Measurements from ENCODE around the gene CIB4. TPM values are rescaled to one million over a fixed set of nuclear protein-coding genes. Genes with fewer than 3 reads are reported as not detected.

The CIB4 gene
- total RNA-seq, 1 donor from 2014 or later: not detected

DNA sequence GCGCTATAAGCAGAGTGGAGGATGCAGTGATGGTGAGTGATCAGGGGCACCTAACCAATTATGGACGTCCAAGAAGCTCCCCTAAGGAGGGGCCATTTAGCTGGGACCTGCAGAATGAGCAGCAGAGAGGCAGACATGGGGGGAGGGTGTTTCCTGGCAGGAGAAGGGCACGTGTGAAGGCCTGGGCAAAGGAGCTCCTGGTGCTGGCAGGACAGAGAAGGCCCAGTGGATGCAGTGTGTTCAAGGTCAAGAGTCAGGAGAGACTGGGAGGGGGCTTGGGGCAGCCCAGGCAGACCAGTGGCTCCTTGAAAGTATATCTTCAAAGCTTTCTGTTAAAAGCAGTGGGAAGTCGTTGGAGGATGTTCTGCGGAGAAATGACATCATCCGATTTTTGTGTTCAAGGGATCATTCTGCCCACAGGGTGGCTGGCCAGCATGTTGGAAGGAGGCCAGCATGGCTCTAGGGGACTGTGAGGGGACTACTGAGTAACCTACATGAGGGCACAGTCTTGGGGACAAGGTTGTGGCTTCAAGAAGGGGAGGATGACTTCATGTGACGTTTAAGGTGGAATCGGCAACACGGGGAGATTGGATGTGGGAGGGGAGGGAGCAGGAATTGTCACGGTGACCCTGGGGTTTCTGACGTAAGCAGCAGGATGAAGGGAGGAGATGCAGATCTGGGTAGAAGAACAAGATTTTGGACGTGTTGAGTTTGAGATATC is 9.0 kb upstream of the CIB4 start:
- ATAC-seq (no peak), DNase-seq (peak; percentile 40)
- H3K4me3 ChIP-seq: no peak overlapping the region
- no peak overlapping the region for H3K27ac ChIP-seq
- intact Hi-C loops (cut with DNase I): no loop called here
- TF ChIP-seq, protein P1, sequence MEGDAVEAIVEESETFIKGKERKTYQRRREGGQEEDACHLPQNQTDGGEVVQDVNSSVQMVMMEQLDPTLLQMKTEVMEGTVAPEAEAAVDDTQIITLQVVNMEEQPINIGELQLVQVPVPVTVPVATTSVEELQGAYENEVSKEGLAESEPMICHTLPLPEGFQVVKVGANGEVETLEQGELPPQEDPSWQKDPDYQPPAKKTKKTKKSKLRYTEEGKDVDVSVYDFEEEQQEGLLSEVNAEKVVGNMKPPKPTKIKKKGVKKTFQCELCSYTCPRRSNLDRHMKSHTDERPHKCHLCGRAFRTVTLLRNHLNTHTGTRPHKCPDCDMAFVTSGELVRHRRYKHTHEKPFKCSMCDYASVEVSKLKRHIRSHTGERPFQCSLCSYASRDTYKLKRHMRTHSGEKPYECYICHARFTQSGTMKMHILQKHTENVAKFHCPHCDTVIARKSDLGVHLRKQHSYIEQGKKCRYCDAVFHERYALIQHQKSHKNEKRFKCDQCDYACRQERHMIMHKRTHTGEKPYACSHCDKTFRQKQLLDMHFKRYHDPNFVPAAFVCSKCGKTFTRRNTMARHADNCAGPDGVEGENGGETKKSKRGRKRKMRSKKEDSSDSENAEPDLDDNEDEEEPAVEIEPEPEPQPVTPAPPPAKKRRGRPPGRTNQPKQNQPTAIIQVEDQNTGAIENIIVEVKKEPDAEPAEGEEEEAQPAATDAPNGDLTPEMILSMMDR (IDR thresholded peaks at IDR 0.05): no peak
- H3K27me3 ChIP-seq: no peaks in the 10 kb centered on the region
- H3K9me3 ChIP-seq: no peaks in the 10 kb centered on the region
- H3K4me1 ChIP-seq: peaks cover 15% of the 10 kb centered on the region
- no peaks in the 10 kb centered on the region for H3K36me3 ChIP-seq

DNA sequence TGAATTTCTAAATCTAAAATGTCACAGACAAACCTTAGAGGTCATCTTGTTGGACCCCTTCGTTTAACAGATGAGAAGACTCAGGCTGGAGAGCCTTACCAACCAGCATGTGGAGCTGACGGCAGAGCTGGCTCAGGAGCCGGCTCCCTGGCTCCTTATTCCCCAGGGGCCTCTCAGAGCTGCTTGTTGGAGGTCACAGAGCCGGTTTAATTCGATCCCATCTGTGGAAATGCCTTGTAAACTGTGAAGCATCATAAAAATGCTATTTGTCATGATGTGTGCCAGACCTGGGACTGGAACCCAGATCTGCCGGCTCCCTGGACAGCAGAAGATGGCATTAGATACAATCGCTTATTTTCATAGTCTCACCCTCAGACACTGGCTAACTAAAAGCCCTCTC is 8.2 kb upstream of the CIB4 start:
- H3K4me3 ChIP-seq: no peak overlapping the region
- H3K4me1 ChIP-seq: peaks cover 15% of the 10 kb centered on the region
- no peaks in the 10 kb centered on the region for H3K36me3 ChIP-seq
- no peaks in the 10 kb centered on the region for H3K9me3 ChIP-seq
- ATAC-seq (no peak), DNase-seq (peak; percentile 31)
- intact Hi-C loops (cut with DNase I): no loop called here
- no peaks in the 10 kb centered on the region for H3K27me3 ChIP-seq
- TF ChIP-seq, protein P1 (IDR thresholded peaks at IDR 0.05): no peak
- no peak overlapping the region for H3K27ac ChIP-seq

DNA sequence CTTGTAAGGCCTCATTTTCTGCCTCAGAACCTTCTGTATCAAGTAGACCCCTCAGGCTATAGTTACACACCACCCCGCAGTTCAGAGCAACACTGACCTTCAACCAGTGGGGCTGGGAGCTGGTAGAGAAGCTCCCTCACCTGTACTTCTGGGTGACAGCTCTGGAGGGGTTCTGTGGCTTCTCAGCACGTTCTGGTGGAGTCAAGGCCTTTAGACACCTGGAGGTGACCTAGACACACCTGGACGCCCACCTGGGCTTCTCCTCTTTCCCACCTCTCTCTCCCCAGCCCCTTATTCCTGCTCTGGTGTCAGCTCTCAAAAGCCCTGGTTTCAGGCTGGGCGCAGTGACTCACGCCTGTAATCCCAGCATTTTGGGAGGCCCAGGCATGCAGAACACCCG is 7.3 kb upstream of the CIB4 start:
- H3K4me3 ChIP-seq: no peak overlapping the region
- peak; percentile 46 for DNase-seq
- intact Hi-C loops (cut with DNase I): no loop called here
- no peaks in the 10 kb centered on the region for H3K27me3 ChIP-seq
- no peaks in the 10 kb centered on the region for H3K36me3 ChIP-seq
- TF ChIP-seq, protein P1 (IDR thresholded peaks at IDR 0.05): no peak
- H3K27ac ChIP-seq: no peak overlapping the region
- no peaks in the 10 kb centered on the region for H3K9me3 ChIP-seq
- peaks cover 15% of the 10 kb centered on the region for H3K4me1 ChIP-seq
- no peak for ATAC-seq

DNA sequence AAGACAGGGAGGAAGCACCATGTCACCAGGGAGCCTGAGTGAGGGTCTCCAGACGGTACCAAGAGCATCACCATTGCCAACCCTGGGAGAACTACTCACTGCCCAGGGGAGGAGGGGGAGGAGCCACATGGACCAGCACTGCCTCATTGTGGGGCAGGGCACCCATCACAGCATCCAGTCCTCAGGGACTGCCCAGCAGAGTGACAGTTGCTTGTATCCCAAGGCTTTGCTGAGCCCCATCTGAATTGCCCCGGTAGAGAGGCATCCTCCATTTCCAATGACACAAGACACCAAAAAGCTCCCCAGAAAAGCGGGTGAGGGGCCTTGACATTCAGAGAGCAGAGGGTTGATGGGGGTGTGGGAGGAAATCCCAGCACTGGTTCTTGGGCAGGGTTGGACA is 6.8 kb upstream of the CIB4 start:
- H3K36me3 ChIP-seq: no peaks in the 10 kb centered on the region
- TF ChIP-seq, protein P1 (IDR thresholded peaks at IDR 0.05): no peak
- intact Hi-C loops (cut with DNase I): no loop called here
- H3K27me3 ChIP-seq: no peaks in the 10 kb centered on the region
- ATAC-seq: no peak
- no peaks in the 10 kb centered on the region for H3K9me3 ChIP-seq
- peak; percentile 19 for DNase-seq
- no peak overlapping the region for H3K4me3 ChIP-seq
- H3K4me1 ChIP-seq: peaks cover 15% of the 10 kb centered on the region
- H3K27ac ChIP-seq: no peak overlapping the region

DNA sequence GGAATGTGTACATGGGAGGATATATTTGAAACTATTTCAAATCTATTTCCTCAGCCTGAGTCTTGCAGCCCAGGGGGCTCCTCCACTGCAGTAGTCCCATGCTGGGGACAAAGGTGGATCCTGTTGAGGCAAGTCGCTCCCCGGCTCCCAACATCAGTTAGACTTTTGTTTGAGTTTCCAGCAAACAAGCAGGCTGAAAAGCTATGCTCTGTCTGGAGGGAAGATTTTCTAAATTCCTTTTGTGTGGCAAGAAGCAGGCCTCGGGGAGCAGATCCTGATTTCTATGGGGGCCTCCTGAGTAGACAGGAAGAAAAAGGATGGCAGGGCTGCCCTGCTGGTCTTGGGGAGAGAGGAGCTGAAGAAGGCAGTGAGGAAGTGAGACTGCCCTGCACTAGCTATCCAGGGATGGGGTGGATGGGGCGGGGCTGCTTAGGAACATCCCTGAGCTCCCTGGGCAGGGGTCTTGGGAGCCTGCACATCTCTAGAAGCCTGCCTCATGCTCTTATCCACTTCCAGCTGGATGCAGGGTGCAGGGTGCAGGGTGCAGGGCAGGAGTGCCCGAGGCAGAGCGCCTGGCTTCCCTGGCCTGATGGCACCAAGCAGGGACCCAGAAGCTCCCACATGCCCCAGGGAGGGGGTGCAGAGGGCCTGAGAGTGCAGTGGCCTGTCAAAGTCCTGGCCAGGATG is 6.0 kb upstream of the CIB4 start:
- no peaks in the 10 kb centered on the region for H3K27me3 ChIP-seq
- ATAC-seq: peak; percentile 25
- TF ChIP-seq, protein P1 (IDR thresholded peaks at IDR 0.05): no peak
- H3K4me3 ChIP-seq: no peak overlapping the region
- H3K36me3 ChIP-seq: no peaks in the 10 kb centered on the region
- H3K4me1 ChIP-seq: peaks cover 15% of the 10 kb centered on the region
- H3K9me3 ChIP-seq: no peaks in the 10 kb centered on the region
- DNase-seq: no peak
- intact Hi-C loops (cut with DNase I): no loop called here
- H3K27ac ChIP-seq: no peak overlapping the region

All from upper lobe of right lung (tissue), 1 donor.